Right hindlimb (tissue), 1 donor: Measurements from ENCODE around the gene CPLX4.

Source experiments
- DNase-seq: peaks from one replicate; pipeline ENCODE4 v3.0.0-alpha.2; 2018

CPLX4 gene

DNA sequence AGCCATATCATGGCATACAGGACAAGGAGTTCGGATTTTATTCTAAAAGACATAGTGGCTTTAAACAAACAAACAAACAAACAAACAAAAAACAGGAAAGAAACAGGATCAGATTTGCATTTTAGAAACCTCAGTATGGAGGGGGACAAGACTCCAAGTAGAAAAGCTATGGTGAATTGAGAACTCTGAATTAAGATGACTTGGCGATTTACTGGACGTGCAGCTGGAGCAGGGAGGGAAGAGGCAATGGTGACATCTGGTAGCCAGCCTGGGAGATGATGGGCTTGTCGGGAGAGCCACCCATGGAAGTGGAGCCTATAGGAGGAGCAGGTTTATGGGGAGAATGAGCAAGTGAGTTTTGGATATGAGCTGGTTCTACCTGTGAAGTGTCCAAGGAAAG lies 13.2 kb downstream of the CPLX4 start:
- no peak for DNase-seq

DNA sequence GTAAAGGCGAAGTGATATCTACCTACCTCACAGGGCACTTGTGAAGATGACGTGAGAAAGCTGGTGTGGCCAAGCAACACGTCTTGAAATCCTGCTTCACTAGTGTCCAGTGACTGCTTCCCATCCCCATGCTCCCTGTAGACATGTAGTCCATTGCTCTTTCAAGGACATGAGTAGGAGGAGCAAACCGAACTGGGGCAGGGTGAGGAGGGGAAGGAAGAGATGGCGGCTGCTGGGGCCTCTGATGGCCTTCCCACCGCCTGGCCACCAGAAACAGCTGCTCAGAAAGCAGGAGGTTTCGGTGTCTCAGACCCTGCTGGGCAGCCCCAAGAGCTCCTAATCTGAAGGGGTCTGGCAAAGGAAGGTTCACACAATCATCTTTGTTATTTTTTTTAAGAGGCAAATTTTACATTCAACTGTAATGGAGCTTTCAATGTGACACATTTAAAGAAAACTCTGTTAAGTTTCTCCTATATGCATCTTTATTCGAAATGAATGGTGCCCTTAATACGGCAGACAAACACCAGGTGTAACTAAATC lies 14.7 kb downstream of the CPLX4 start:
- no peak for DNase-seq

DNA sequence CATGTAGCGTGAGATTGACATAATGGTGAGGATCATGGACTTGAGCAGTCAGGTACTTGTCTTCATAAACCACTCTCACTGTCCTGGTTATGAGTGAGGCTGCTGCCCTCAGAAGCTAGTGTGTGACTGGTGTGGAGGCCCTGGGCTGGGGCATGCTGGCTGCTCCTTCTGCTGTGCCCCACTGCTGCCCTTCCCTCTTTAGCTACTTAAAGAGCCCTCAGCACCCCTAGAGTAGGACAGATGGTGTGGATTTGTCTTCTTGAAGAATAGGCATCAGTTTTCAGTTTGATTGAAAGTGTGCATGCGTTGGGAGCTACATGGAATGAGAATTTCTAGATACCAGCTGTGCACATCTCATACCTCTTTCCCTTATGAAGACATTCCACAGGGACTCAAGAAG lies 15.4 kb downstream of the CPLX4 start:
- no peak for DNase-seq

DNA sequence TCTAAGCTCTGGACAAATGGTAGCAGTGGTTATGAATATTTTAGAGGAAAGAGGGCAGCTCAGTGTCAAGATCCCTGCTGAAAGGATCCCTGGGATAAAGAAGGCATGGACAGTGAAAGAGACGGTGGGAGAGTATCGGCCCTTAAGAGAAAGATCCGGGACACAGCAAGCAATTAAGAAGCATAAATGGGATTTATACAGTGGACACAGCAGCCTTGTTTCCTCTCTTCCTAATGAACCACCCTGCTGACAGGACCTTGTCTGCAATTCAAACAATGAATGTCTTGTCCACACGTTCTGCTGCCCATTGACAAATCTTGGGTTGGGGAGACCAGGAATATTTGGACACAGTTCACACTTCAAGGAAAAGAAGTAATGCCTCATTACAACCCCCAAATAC lies 16.5 kb downstream of the CPLX4 start:
- DNase-seq: no peak

DNA sequence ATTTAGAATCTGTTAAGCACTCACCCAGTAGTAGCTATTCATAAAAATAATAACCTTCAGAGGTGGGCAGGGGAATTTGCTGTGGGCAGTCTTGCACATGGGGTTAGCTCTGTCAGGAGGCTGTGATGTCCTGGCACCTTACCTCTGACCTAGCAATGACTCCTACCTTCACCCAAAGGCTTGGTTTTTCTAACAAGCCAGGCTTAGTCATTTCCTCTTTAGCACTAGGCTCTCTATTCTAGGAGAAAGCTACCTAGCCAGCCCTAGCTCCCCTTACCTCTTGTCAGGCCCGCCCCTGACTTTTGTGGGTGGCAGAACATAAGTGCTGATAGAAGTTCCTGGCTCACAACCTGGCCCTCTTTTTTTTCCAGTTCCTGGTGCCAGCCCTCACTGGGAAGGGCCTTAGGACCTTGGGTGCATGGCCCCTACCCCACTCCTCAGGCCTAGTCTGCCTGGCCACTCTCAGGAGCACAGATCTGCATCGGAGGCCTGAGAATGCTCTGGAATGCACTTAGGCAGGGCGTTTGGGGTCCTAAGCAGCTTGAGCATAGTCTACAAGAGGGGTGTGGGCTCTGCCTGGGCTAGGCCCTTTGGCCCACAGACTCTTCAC lies 17.7 kb downstream of the CPLX4 start:
- no peak for DNase-seq

DNA sequence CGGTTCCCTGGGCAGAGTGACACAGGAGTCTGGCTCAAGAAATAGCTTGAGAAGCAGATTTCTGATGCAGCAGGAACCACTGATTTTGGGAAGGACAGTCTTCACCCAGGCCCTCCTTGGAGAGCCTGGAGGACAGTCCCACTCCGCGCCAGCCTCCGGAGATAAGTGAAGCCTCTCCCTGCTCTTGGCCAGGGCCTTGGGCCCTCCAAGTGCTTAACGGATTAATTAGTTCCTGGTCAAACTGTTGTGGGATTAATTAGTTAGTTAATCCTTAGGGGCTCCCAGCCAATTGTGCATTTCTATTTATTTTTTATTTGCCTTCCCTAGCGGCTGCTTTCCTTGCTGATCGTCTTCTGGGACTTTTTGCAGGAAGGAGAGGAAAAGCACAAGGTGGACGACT lies 19.6 kb downstream of the CPLX4 start:
- DNase-seq: no peak

DNA sequence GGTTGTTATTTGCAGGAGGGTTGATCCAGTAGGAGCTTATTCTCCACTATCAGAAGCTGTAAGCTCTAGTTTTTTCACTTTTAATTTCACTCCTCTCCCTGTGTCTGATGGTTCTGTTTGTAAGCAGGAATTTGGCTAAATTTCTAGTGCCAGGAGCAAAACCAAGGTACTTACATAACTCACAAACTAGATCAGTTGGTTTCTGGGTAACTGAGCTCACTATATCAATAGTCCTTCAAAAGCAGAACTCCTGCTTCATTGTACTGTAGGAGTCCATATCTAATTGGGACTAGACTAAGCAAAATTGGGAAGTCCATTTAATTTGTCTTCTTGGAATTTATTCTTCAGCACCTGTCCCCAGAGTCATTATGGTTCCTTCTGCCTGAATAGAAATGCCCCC lies 25.1 kb downstream of the CPLX4 start:
- DNase-seq: no peak

DNA sequence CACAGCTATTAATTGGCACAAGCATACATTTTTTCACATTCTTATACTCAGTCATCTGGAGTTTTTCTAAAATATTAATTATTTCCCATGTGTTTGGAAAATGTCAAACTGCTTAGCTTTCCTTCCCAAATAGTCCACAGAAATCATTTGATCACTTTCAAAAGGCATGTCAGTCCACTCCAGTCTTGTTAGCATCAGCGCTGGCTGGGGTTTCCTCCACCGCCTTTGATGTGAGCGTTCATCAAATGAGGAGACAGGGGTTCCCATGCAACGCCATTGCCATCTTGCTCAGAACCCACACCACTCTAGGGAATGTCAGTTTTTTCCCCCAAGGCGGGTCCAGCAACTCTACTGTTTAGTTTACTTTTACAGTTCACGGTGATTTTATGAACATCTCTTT lies 32.1 kb downstream of the CPLX4 start:
- no peak for DNase-seq

DNA sequence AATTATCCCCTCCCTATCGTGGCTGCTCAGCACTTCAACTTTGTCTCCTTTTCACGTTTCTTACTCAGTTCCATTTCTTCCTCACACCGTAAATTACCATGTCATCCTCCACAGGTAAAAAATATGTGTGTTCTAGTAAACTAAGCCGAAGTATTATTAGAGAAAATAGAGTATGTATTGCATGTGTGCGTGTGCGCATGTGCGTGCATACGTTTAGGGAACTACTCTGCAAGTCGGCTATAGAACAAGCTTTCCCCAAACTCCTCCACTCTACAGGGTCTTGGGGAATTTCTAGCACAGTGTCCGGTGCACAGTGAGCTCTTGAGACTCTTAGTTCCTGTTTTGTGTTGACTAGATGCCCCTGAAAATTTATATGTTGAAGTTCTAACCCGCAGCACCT lies 36.1 kb downstream of the CPLX4 start:
- DNase-seq: no peak

DNA sequence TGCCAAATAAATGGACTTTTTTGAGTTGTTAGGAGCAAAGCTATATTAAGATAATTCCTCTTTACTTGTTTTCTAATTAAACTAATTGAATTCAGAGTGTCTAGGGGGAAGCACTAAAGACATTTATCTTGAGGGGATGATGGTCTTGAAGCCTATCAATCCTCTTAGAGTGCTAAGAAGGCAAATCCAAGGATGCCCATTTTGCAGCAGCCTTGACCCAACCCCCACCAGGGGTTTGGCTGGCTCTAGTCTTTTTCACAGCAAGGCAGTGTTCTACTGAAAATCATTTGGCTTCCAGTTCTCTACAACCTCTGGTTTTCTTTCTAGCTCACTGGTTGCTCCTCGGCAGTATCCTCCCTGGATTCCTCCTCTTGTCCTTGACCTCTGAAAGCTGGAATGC lies 38.7 kb downstream of the CPLX4 start:
- no peak for DNase-seq

DNA sequence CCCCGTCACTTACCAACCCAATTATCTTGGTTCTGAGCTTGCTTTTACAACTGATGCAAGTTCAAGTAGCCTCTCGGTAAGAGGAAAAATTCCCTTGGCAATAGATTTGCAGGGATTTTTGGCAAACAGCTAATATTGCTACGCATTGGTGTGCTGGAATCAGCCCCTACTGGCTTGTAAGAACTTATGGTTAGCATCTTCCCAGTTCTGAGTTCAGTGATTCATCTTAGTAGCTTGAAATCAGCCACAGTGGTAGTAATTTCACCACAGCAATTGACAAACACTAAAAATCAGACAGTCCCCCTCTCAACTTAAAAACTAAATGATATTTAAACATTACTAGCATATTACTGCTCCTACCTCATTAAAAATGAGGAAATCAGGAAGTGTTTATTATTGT lies 39.3 kb downstream of the CPLX4 start:
- no peak for DNase-seq

DNA sequence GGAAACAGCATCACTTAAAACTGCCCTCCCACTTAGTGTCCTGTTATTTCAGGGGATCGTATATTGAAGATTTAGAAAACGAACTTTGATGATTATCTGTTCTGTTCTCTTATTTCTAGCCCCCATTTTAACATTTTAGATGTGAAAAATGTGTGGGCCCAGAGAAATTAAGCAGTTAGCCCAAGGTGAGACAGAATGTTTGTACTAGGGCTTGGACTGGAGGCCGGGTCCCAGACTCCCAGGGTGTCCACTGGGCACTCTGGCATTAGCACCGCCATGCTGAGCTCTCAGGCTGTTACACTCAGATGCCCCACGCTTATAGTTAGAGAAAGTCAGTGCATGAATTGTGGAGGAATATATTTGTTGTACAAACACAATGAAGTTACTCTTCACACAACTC lies 39.7 kb downstream of the CPLX4 start:
- no peak for DNase-seq

DNA sequence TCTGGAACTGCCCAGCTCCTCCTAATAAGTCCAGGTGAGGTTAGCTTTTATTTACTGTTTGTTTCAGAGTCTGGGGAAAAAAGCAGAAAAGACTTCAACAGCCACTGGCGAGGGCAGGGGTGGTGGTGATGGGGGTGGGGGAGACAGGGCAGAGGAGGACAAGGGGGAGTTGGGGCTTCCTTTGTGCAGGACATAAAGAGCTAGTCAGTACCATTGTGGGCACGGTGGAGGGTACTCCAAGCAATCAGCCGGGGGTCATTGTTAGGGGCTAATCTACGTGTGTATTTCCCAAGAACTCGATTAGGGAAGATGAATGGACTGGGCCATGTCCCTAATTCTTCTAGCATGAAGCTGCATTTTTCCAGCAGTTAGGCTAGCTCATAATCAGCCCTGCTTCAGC lies 42.4 kb downstream of the CPLX4 start:
- no peak for DNase-seq

DNA sequence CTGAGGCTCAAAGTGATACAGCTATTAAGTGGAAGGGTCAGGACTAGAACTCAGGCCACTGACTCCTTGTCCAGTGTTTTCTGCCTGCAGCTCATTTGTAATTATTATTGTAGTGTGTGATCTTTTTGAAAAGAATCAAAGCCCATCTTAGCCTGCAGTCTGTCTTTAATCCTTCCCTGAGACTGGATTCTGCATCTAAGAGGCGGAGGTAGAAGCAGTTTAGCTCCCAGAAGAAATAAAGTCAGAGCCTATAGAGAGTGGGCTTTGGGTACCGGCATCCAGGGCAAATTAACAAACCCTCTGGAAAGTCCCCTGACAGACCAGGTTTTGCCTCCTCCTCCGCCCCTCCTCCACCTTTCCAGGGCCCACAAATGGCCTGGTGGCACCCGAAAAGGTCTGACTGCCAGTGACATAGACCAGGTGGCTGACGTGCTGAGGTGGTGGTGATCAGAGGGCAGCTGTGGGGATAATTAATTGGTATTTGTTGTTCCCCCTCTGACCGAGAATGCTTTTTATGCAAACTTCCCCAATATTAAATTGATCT lies 43.0 kb downstream of the CPLX4 start:
- DNase-seq: no peak

DNA sequence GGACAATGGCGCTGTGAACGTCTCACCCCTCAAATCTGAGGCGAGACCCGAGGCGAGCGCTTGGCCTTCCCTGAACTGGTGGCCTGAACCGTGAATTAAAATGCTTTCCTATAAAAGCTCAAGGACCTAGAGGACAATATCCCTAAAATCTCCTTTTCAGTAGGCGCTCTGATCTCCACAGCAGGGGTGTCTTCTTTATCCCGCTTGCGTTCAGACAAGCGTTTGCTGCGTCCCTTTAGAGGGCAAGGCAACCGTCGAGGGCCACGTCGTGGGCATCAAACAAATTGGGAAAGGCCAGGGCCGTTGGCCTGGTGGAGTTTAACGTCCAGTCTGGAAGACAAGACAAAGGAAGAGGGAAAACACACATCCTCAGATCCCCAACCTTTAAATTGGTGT lies 43.9 kb downstream of the CPLX4 start:
- DNase-seq: no peak

DNA sequence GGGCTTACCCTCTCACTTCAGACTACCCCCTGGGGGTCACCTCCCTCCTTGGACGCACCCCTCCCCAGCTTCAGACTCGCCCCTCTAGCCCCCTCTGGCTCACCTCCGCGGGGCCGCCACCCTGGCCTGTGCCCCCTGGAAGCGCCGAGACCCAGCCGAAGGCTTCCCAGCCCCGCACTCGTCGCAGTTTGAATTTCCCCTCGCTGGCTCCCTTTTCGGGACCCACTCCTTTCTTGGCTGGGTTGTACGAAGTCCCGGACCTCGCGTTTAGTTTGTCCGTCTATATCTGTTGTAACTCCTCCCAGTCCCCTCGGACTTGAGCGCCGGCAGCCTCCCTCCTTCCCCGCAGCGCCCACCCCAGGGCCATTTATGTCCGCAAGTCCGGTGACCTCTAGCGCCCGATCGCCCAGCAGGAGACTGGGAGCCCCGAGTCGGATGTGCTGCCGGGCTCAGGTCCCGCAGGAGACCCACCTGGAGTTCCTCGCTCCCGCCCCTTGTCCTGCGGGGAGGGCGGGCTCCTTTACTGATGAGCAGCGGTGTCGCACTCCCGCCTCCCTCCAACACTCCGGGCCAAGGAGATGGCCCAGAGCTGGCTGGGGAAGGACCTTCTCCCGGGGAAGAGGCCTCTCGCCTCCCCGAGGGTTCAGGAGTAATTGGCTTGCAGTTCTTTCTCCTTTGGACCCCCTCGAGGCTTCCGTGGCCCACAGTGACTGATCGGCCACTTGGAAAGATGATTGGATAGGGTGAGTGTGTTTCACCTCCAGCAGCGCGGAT lies 44.5 kb downstream of the CPLX4 start:
- DNase-seq: no peak

DNA sequence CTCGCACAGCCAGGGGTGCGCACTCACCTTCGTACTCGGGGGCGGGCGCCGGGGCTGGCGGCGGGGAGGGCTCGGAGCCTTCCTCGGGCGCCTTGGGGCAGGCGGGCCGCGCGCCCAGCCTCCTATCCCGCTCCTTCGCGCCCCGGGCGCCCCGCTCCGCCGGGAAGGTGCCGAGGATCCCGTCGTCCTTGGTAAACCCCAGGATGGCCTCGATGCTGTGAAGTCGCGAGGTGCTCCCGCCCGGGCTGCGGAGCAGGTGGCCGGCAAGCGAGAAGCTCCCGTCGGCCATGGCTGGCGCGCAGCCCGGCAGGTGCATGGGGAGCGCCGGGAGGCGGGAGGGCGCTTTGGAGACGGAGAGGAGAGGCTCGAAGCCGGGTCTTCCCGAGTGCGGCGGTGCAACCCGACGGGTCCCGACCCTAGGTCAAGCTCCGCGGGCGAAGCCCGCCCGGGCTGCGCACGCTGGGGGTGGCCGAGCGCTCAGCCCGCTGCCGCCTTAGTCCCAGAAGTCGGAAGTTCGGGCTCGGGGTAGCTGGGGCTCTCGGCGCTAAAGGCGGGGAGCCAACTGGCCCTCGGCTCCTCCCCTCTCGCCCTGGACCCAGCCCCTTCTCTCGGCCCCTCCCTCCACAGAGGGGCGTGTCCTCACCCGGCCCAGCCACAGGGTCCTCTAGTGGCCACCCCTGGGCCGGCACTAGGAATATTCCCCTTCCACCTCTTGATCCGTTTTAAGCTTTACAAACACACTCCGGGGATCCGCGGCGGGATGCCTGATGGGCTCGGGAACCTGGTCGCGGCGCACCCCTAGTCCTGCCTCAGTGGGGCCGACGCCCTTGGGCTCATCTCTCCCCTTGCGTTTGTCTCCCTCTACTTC lies 45.3 kb downstream of the CPLX4 start, which contains the start of gene RAX:
RAX (minus strand) TSS at position 564 of the 868 bp plus-strand sequence; CDS start at position 316, 248 bp downstream.
- DNase-seq: no peak

DNA sequence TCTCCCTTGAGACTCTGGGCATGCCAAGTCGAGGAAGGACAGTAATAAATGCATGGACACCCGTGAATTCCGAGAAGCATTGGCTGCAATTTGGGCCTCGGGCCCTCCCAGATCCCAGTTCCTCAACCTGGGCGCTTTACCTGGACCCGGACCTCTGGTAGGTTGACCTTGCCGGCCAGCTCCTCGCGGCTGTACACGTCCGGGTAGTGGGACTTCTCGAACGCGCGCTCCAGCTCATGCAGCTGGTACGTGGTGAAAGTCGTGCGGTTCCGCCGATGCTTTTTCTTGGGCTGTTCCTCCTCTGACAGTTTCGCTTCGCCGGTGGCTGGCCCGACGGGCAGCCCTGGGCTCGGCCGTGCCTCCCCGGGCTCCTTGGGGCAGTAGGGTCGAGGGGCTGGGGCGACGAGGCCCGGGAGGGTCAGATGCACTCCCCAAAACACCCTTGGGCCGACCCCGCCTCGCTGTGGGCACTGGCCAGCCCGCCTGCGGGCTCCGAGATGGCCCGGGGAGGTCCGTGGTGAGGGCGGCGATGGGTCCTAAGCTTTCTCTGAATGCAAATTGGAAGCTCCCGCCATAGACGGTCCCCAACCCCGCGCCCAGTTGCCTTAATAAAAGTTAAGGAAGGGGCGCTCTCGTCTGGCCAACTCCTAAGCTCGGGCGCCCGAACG lies 46.1 kb downstream of the CPLX4 start:
- no peak for DNase-seq

DNA sequence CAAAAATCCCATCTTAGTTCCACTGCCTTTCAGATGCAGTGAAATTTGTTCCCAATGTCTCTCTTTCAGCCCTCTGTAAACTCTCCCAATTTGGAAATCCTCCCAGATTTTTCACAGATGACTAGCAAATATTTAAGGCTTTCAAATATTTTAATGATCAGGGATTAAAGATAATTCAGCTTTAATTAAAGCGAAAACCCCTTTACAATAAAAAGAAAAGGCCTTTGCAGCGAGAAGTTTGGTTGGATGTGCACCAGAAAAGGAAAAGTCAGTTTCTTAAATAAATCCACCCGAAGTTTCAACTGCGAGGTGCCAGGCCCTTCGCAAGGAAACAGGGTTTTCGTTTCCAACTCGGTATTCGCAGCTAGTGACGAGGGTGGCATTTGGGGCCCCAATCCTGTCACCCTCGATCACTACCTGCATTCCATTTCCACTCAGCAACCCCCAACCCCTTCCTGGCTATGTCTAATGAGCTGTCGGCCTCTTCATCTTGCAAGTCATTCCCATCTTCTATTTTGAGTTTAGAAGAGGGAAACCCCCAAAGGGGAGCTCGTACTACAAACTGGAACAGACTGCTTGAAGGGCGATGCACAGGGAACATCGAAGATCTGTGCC lies 46.7 kb downstream of the CPLX4 start:
- no peak for DNase-seq

DNA sequence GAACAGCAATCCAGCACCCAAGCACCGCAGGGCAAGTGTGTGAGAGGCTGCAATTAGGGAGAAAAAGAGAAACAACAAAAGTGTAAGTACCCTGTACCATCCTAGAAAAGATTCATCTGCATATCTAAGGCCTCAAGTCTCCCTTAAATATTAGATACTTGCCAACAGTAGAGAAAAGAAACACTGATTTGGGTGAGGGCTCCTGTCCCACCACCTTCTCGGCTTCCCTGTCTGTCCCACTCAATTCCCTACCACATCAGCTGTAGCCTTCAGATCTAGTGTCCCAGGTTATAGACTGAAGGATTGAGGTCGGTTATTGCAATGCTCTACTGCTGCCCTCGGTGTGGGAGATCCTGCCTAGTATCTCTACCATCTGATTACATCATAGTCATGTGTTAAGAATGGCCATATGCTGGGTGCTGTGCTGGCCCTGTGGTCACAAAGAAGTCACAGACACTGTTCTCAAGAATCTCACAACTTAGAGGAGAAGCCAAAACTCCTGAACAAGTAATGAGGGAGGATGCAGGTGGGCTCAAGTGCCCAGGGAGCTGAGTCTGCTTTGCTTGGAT lies 47.7 kb downstream of the CPLX4 start:
- DNase-seq: no peak

DNA sequence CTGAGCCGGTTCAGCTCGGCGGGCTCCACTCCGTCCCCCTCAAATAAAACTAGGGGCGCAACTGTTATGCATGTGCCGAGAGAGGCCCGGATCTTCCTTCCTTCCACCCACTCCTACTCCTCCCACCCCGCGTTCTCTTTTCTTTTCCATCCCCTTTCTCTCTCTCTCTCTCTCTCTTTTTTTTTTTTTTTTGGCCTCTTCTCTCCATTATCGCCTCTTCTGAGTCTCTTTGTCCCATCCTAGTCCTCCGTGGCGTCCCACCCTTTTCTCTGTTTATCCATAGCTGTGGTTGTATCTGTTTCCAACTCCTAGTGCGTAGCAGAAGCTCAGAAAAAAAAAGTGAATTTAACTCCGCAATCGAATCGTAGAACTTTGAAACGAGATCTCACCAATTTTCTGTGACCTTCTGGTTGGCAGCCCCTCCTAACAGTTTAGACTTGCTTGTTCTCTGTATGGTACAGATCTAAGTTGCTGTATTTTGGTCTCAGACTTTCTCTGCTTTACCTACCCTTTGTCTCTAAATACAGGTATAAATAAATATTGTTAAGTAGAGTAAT lies 48.8 kb downstream of the CPLX4 start:
- DNase-seq: no peak
